ENCODE measurements around the gene NHLRC1. TPM values are rescaled to one million over a fixed set of nuclear protein-coding genes. Genes with fewer than 3 reads are reported as not detected.

Gene NHLRC1
- total RNA-seq, 1 experiment from 2014 or later = 1.4 TPM

- TF ChIP-seq NFYB (CRISPR knock-in tag; conservative IDR thresholded peaks at IDR 0.05; ENCODE audit: low read depth) = no peak
Observed at GRCh38 chr6:18171871-18172270, 49.4 kb upstream of the NHLRC1 start (continued).

- CTCF ChIA-PET = no interaction called here
Observed at GRCh38 chr6:18168264-18168663, 45.8 kb upstream of the NHLRC1 start.

GRCh38 chr6:18166312-18167036, 44.0 kb upstream of the NHLRC1 start:
- Mint-ChIP-seq H3K4me1 (no peaks in the 10 kb centered on the region), H3K27ac (no peak overlapping the region), H3K36me3 (peaks cover 45% of the 10 kb centered on the region), H3K4me3 (no peak overlapping the region), H3K9me3 (peaks cover 9% of the 10 kb centered on the region), H3K27me3 (ENCODE audit: low read depth) (no peaks in the 10 kb centered on the region)
- ATAC-seq (no peak), DNase-seq (ENCODE audit: low spot score) (no peak)
- ChIA-PET POLR2A (no interaction called here), CTCF (interaction anchor here (0.6 kb wide), 1 partner anchor 47 kb away, joined by 6 read pairs; no protein-coding TSS in a partner anchor)
- TF ChIP-seq ZNF281 (CRISPR knock-in tag; IDR thresholded peaks at IDR 0.05) (no peak), ZNF512 (CRISPR knock-in tag; IDR thresholded peaks at IDR 0.05; ENCODE audit: borderline replicate concordance) (no peak), E2F1 (CRISPR knock-in tag; IDR thresholded peaks at IDR 0.05) (no peak), OVOL2 (CRISPR knock-in tag; IDR thresholded peaks at IDR 0.05; ENCODE audit: borderline replicate concordance) (no peak), ZNF232 (CRISPR knock-in tag; IDR thresholded peaks at IDR 0.05) (no peak), TEAD4 (CRISPR knock-in tag; IDR thresholded peaks at IDR 0.05) (no peak)
- TF ChIP-seq, protein P1, sequence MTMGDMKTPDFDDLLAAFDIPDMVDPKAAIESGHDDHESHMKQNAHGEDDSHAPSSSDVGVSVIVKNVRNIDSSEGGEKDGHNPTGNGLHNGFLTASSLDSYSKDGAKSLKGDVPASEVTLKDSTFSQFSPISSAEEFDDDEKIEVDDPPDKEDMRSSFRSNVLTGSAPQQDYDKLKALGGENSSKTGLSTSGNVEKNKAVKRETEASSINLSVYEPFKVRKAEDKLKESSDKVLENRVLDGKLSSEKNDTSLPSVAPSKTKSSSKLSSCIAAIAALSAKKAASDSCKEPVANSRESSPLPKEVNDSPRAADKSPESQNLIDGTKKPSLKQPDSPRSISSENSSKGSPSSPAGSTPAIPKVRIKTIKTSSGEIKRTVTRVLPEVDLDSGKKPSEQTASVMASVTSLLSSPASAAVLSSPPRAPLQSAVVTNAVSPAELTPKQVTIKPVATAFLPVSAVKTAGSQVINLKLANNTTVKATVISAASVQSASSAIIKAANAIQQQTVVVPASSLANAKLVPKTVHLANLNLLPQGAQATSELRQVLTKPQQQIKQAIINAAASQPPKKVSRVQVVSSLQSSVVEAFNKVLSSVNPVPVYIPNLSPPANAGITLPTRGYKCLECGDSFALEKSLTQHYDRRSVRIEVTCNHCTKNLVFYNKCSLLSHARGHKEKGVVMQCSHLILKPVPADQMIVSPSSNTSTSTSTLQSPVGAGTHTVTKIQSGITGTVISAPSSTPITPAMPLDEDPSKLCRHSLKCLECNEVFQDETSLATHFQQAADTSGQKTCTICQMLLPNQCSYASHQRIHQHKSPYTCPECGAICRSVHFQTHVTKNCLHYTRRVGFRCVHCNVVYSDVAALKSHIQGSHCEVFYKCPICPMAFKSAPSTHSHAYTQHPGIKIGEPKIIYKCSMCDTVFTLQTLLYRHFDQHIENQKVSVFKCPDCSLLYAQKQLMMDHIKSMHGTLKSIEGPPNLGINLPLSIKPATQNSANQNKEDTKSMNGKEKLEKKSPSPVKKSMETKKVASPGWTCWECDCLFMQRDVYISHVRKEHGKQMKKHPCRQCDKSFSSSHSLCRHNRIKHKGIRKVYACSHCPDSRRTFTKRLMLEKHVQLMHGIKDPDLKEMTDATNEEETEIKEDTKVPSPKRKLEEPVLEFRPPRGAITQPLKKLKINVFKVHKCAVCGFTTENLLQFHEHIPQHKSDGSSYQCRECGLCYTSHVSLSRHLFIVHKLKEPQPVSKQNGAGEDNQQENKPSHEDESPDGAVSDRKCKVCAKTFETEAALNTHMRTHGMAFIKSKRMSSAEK (CRISPR knock-in tag; IDR thresholded peaks at IDR 0.05; ENCODE audit: borderline replicate concordance) = no peak
- TF ChIP-seq, protein P2, sequence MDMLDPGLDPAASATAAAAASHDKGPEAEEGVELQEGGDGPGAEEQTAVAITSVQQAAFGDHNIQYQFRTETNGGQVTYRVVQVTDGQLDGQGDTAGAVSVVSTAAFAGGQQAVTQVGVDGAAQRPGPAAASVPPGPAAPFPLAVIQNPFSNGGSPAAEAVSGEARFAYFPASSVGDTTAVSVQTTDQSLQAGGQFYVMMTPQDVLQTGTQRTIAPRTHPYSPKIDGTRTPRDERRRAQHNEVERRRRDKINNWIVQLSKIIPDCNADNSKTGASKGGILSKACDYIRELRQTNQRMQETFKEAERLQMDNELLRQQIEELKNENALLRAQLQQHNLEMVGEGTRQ (CRISPR knock-in tag; IDR thresholded peaks at IDR 0.05) = no peak
- TF ChIP-seq, protein P3, sequence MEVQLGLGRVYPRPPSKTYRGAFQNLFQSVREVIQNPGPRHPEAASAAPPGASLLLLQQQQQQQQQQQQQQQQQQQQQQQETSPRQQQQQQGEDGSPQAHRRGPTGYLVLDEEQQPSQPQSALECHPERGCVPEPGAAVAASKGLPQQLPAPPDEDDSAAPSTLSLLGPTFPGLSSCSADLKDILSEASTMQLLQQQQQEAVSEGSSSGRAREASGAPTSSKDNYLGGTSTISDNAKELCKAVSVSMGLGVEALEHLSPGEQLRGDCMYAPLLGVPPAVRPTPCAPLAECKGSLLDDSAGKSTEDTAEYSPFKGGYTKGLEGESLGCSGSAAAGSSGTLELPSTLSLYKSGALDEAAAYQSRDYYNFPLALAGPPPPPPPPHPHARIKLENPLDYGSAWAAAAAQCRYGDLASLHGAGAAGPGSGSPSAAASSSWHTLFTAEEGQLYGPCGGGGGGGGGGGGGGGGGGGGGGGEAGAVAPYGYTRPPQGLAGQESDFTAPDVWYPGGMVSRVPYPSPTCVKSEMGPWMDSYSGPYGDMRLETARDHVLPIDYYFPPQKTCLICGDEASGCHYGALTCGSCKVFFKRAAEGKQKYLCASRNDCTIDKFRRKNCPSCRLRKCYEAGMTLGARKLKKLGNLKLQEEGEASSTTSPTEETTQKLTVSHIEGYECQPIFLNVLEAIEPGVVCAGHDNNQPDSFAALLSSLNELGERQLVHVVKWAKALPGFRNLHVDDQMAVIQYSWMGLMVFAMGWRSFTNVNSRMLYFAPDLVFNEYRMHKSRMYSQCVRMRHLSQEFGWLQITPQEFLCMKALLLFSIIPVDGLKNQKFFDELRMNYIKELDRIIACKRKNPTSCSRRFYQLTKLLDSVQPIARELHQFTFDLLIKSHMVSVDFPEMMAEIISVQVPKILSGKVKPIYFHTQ (CRISPR knock-in tag; IDR thresholded peaks at IDR 0.05) = no peak

More at GRCh38 chr6:18168264-18168663, 45.8 kb upstream of the NHLRC1 start:
- H3K36me3 Mint-ChIP-seq = peaks cover 36% of the 10 kb centered on the region
- H3K9me3 Mint-ChIP-seq = peaks cover 9% of the 10 kb centered on the region
- H3K27ac Mint-ChIP-seq = no peak overlapping the region
- DNase-seq (ENCODE audit: low spot score) (no peak), ATAC-seq (no peak)
- no peaks in the 10 kb centered on the region for H3K27me3 Mint-ChIP-seq (ENCODE audit: low read depth)
- no peaks in the 10 kb centered on the region for H3K4me1 Mint-ChIP-seq
- TF ChIP-seq ATF3 (CRISPR knock-in tag; conservative IDR thresholded peaks at IDR 0.05) (no peak), ZNF317 (CRISPR knock-in tag; IDR thresholded peaks at IDR 0.05; ENCODE audit: borderline replicate concordance, low read depth) (no peak), EMX1 (CRISPR knock-in tag; IDR thresholded peaks at IDR 0.05) (no peak), ELF4 (CRISPR knock-in tag; IDR thresholded peaks at IDR 0.05; ENCODE audit: low read depth) (no peak), CREB1 (CRISPR knock-in tag; IDR thresholded peaks at IDR 0.05) (no peak), NFATC4 (CRISPR knock-in tag; IDR thresholded peaks at IDR 0.05) (no peak), PRRX2 (CRISPR knock-in tag; IDR thresholded peaks at IDR 0.05) (no peak), NR3C1 (CRISPR knock-in tag; conservative IDR thresholded peaks at IDR 0.05; ENCODE audit: low read depth) (no peak), SMAD4 (CRISPR knock-in tag; IDR thresholded peaks at IDR 0.05) (no peak), ETV6 (CRISPR knock-in tag; IDR thresholded peaks at IDR 0.05) (no peak)
- TF ChIP-seq, protein P2 (CRISPR knock-in tag; IDR thresholded peaks at IDR 0.05) = no peak
- POLR2A ChIA-PET = no interaction called here
- no peak overlapping the region for H3K4me3 Mint-ChIP-seq

All from WTC11 (cell line).